Activated CD4-positive, alpha-beta T cell treated with anti-CD3 and anti-CD28 coated beads, Interleukin-2, amount 50 U/mL, for 1 hour (primary cell): ENCODE measurements around the gene ASCC1.

Experiments
- DNase-seq: peaks from one replicate; pipeline ENCODE4 v3.0.0-alpha.2; 2020

Gene ASCC1

GRCh38 chr10:72096115-72097000, 119.7 kb downstream of the ASCC1 start:
- no peak for DNase-seq

DNA sequence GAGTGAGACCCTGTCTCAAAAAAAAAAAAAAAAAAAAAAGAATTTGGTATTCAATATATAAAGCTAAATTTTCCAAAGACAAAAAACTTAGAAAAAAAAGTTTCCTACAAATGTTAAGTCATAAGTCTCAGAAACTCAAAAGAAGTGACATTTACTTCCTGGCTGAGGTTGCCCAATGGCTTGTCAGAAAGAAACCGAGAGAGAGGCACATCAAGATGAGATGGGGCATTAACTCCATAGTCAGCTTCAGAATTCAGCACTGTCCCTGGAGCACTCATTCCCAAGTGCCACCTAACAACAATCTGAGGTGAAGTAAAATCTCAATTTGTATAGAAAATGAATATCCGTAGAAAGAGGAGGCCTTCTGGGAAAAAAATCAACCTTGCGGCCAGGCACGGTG, 120.9 kb downstream of the ASCC1 start:
- no peak for DNase-seq

DNA sequence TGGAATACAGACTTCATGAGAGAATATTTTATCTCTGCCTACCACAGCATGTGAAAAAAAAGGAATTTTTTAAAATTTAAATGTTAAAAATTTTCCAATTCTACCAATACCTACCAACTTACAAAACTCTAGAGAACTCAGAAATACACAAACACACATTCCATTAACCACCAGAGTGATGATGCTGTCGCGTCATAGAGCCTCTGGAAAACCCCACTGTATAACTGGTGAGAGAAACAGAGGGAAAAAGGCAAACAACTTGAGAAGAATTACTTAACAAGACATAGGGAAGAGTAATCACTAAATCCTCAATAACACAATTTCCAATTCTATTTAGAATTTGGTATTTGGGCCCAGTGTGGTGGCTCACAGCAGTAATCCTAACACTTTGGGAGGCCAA, 121.5 kb downstream of the ASCC1 start:
- no peak for DNase-seq

DNA sequence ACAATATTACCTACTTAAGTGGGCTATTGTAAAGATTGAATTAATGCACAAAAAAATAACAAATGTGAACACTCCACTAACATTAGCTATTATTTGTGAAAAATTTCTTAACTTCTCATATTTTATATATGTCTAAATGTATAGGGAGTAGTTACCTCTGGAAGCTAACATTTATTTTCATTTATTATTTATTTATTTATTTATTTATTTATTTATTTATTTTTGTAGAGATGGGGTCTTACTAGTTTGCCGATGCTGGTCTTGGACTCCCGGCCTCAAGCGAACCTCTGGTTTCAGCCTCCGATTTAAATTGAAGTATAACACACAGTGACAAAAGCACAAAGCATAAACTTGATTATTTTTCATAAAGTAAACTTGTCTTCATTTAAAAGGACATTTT, 122.6 kb downstream of the ASCC1 start:
- no peak for DNase-seq

GRCh38 chr10:72092987-72093386, 123.1 kb downstream of the ASCC1 start:
- DNase-seq: no peak

DNA sequence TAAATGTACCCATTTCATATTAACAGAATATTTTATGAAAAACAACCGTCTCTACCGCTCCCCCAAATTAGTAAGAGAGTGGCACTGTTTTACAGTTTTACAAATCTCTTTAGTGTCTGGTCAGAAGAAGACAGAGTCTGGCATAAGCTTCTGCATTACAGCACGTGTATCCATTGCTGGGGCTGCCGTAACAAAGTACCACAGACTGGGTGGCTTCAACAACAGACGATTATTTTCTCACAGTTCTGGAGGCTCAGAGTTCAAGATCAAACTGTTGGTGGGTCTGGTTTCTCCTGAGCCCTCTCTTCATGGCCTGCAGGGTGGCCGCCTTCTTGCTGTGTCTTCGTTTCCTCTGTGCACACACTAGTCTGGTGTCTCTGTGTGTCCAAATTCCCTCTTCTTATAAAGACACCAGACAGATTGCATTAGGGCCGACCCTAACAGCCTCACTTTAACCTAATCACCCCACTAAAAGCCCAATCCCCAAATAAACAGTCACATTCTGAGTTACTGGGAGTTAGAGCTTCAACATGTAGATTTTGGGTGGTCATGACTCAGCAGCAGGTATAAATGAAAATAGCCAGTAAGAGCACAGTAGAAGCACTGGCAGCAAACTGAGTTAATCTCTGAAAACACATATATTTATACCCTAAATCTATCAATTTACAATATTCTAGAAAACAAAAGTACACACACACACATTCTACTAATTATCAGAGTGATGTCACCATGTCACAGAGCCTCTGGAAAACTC, 123.7 kb downstream of the ASCC1 start:
- DNase-seq: no peak

DNA sequence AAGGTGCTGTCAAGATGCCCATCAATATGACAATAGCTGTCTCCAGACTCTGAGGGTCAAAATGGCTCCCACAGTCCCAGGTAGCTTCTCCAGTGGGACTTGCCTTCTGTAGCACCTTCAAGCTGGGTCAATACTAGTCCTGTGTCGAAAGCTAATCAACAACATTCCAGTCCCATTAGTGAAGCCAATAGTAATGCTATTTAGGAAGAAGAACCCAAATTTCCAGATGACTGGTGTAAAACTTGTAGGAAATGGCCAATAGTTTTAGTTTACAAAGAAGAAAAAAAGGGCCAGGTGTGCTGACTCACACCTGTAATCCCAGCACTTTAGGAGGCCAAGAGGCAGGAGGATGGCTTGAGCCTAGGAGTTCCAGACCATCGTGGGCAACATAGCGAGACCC, 125.8 kb downstream of the ASCC1 start:
- no peak for DNase-seq

- DNase-seq: no peak
Observed at GRCh38 chr10:72089618-72090017, 126.5 kb downstream of the ASCC1 start.

DNA sequence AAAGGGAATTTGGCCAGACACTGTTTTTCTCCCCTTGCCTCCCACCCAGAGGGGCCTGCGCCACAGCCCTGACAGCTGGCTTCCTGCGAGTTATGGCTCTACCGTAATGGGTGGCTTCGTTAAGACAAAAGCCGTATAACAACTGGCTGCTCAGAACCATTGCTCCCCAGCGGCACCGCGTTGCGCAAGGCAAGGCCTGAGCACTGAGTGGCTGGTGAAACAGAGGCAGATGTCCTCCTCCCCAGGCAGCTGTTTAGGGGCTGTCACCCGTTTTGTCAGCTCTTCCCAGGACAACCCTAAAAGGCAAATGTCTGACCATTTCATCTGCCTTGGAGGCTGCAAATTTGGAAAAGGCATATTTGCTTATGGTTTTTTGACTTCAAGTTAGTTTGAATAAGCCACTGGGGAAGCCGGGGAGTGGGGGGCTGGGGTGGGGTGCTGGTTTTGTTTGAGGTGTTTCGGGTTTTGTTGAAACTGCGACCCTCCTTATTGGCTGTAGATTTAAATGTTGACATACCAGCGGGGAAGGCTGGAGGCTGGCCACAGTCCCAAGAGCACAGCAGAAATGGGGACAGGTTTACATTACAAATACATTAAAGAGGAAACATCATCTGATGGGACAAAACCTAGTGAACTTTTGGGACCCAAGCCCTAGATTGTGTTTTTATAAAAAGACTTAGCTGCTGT, 127.0 kb downstream of the ASCC1 start:
- DNase-seq: peak; percentile 58

GRCh38 chr10:72087969-72088888, 127.8 kb downstream of the ASCC1 start, which contains the start of gene SPOCK2:
Gene SPOCK2 (minus strand): TSS chr10:72088551. CDS start chr10:72088328, 223 bp downstream.
- DNase-seq: peak; percentile 74

- peak; percentile 47 for DNase-seq
Observed at GRCh38 chr10:72087392-72087968, 128.6 kb downstream of the ASCC1 start.

DNA sequence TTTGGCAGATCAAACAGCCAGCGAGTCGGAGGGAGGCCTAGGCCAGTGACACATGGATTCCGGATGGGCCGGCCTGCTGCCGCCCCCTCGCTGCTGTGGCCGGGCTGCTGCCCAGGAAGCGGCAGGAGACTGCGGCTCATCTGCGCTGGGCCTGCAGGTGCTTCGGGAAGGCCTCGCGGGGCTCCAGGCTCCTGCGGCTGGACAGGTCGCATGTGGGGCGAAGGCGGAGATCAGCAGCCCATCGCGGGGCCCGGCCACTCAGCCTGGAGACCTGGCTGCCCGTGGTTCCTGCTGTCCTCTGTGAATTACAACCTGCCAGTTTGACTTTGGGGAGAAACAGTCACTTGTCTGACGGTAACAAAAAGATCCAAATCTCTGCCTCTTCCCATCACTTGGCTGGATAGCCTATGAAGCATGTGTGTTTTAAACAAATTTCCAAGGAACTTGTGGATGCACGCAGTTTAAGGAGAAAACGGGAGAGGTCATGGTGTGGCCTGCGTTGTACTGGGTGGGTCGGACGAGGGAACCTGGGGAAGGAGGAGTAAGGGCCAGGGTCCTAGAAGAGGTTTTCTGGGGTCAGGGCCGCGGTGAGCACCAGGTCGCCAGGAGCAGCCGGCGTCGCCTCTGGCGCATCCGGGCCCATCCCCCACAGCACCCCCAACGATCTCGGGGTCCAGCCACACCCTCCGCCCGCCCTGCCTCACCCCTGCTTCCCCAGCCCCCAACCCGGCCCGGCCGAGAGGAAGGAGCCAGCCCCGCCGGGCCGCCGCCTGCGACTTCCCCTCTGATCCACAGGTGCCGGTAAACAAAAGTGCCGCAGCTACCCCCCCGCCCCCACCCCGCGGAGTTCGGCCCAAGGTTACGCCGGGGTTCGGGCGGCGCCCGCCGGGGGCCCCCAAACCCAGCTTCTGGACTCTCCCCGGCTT, 129.3 kb downstream of the ASCC1 start:
- peak; percentile 72 for DNase-seq

DNA sequence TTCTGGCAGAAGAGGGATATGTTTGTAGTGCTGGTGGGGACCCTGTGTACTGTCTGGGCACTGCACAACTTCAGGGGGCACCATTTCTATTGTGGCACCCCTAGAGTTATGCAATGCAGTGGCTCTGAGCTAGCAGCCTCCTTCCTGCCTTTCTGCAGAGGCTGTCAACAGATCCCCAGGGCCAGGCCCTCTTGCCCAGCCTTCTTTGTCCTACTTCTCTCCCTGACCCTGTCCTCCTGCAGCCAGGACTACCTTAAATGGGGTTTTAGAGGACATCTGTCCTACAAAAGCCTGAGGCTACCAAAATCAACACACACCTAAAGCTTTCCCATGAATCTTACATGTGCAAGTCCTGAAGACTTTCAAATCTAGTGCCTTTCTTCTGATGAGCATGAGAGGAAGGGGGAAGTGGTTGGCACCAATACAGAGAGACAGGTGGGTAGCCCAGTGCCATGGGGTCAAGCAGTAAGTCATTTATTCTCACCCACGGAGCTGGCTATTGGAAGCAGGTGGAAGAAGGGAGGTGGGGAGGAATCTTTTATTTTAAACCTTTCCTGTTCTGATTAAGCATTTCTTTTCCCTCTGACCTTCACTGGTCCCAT, 130.1 kb downstream of the ASCC1 start:
- no peak for DNase-seq

- DNase-seq: no peak
Observed at GRCh38 chr10:72085166-72085565, 130.9 kb downstream of the ASCC1 start.

GRCh38 chr10:72083790-72084459, 132.2 kb downstream of the ASCC1 start:
- peak; percentile 60 for DNase-seq

DNA sequence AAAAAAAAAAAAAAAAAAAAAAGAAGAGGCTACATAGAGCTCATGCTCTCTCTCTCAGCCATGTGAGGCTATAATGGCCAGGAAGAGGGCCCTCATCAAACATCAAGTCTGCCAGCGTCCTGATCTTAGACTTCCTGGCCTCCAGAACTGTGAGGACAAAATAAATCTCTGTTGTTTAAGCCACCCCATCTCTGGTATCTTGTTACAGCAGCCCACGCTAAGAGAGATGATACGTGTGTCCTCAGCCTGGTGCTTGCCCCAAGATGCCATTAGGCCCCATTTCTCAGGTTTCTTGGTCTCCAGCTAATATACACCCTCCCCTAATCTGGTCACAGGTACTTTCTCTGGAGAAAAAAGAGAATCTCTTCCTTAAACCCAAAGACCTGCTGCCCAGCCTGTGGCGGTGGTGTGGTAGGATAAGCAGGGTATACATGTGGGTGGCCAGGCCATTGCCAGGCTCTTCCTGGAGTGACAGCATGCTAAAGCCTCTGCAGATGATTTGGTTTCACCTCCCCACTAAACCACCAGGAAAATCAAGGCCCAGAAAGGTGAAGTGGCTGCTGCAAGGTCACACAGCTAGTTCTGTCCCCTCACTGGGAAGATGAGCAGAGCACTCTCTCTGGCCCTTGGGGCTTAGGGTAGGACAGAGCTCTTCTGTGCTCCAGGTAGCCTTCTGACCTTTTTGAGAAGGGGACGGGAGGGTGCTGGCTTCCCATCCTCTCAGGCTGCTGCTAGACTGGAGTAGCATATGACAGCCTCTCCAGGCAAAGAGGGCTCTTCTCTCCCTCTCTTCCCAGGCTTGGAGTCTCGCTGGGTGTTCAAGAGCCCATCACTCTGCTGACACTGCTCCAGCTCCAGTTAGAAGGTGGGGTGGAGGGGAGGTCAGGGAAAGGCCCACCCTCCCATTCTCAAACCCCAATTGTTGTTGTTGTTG, 133.0 kb downstream of the ASCC1 start:
- no peak for DNase-seq

GRCh38 chr10:72081772-72082590, 134.1 kb downstream of the ASCC1 start:
- DNase-seq: no peak

GRCh38 chr10:72081210-72081609, 134.9 kb downstream of the ASCC1 start:
- DNase-seq: no peak
